Endometrial microvascular endothelial cells (primary cell): ENCODE results near the gene CNIH3. TPM values are rescaled to one million over a fixed set of nuclear protein-coding genes. Genes with fewer than 3 reads are reported as not detected.
"Not testable (repeated sequence)": the region's sequence is repeated elsewhere in the genome, so short reads cannot be mapped to it uniquely, and the experiment has no call there.

Experiments
- in situ Hi-C: cut with HindIII; loops from 2 replicates; pipeline ENCODE4 v1.10.0; 2017; ENCODE audit warnings: low sequenced_read_pairs, low pct_unique_long_range_greater_than_20kb; ENCODE audit errors: inconsistent ontology term
- total RNA-seq: library from RNA; depleted of rRNA; stranded (reverse); fragments of >200 nt; gene quantifications from one replicate; pipeline ENCODE4 v1.2.3, GENCODE V29; 2015; ENCODE audit errors: inconsistent ontology term

CNIH3 gene
- total RNA-seq, 1 donor from 2014 or later: 1.5 TPM

GRCh38 chr1:224704107-224704735, 88.1 kb downstream of the CNIH3 start:
- in situ Hi-C loops: no loop called here

GRCh38 chr1:224705578-224705977, 89.5 kb downstream of the CNIH3 start:
- in situ Hi-C loops: no loop called here

GRCh38 chr1:224707843-224708725, 92.0 kb downstream of the CNIH3 start:
- in situ Hi-C loops: no loop called here

- in situ Hi-C loops: no loop called here
Observed at GRCh38 chr1:224710196-224710595, 94.1 kb downstream of the CNIH3 start.

DNA sequence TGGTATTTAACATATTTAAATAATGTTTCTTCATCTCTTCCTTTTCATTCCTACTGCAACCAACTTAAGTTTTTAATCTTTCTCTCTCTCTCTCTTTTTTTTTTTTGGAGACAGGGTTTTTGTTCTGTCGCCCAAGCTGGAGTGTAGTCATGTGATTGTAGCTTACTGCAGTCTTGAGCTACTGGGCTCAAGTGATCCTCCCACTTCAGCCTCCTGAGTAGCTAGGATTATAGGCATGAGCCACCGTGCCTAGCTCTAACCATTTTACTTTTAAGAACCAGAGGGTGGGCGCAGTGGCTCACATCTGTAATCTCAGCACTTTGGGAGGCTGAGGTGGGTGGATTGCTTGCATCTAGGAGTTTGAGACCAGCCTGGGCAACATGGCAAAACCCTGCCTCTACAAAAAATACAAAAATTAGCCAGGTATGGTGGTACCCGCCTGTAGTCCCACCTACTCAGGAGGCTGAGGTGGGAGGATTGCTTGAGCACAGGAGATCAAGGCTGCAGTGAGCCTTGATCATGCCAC, 95.2 kb downstream of the CNIH3 start:
- in situ Hi-C loops: not testable (repeated sequence)

- in situ Hi-C loops: no loop called here
Observed at GRCh38 chr1:224711876-224712275, 95.8 kb downstream of the CNIH3 start.

GRCh38 chr1:224713228-224713627, 97.1 kb downstream of the CNIH3 start:
- in situ Hi-C loops: no loop called here

- in situ Hi-C loops: no loop called here
Observed at GRCh38 chr1:224714553-224714952, 98.4 kb downstream of the CNIH3 start.

- in situ Hi-C loops: no loop called here
Observed at GRCh38 chr1:224718470-224719053, 102.4 kb downstream of the CNIH3 start.

GRCh38 chr1:224719716-224720115, 103.6 kb downstream of the CNIH3 start:
- in situ Hi-C loops: no loop called here

- in situ Hi-C loops: no loop called here
Observed at GRCh38 chr1:224720216-224720615, 104.1 kb downstream of the CNIH3 start.

GRCh38 chr1:224721000-224721399, 104.9 kb downstream of the CNIH3 start:
- in situ Hi-C loops: no loop called here

DNA sequence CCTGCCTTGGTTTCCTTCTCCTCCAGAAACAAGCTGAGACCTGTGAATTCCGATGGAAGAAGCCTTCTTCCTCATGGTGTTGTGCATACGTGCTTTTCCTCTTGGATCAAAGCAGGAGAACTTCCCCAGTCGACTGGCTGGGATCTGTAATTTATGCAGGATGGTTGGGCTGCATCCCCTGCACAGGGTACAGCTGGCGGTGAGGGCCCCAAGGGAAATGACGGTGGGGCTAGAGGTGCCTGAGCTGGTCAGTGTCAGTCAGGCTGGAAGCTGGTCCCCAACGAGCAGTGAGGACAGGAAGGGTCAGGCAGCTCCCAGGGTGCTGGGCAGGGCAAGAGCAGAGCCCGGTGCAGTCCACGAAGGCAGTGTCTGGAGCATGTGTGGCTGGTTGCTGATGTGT, 106.7 kb downstream of the CNIH3 start:
- in situ Hi-C loops: no loop called here

GRCh38 chr1:224724566-224724965, 108.4 kb downstream of the CNIH3 start:
- in situ Hi-C loops: no loop called here

GRCh38 chr1:224726441-224727182, 110.5 kb downstream of the CNIH3 start:
- in situ Hi-C loops: no loop called here

- in situ Hi-C loops: no loop called here
Observed at GRCh38 chr1:224727351-224728289, 111.5 kb downstream of the CNIH3 start.

DNA sequence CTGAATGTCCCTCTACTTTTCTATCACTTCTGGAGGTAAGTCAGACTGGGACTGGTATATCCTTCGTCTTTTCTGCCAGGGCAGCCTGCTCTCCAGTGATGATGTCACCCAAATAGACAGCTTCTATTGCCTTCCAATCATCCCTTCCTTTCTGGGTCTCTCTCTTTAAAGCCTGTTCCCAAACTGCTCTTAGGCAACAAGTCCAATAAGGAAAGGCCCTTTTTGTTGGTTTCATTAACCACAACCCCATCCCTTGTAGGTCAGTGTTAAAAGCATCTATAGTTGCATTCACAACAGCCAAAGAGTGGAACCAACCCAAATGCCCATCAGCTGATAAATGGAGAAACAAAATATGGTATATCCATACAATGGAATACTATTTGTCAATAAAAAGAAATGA, 114.4 kb downstream of the CNIH3 start:
- in situ Hi-C loops: no loop called here

DNA sequence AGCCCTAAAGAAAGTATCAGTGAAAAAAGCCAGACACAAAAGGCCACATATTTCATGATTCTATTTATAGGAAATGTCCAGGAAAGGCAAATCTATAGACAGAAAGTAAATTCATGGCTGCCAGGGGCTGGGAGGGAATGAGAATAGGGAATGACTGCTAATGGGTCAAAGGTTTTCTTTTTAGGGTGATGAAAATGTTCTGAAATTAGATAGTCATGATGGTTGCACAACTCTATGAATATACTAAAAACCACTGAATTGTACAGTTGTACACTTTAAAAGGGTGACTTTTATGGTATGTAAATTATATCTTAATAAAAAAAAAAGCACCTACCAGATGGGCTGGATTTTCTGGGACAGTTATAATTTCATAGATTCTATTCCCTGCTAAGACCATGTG, 114.8 kb downstream of the CNIH3 start:
- in situ Hi-C loops: no loop called here
